ENCODE data around the gene RETSAT. TPM values are rescaled to one million over a fixed set of nuclear protein-coding genes. Genes with fewer than 3 reads are reported as not detected.
A peak's percentile ranks its signal among the peaks of the same experiment; 100 is the strongest.

RETSAT gene
- total and polyA plus RNA-seq, 2 of the 13 experiments (the other 11 are each of a cell fraction or from before 2014, with no cell fraction given), result 46.7 to 61.0 TPM

DNA sequence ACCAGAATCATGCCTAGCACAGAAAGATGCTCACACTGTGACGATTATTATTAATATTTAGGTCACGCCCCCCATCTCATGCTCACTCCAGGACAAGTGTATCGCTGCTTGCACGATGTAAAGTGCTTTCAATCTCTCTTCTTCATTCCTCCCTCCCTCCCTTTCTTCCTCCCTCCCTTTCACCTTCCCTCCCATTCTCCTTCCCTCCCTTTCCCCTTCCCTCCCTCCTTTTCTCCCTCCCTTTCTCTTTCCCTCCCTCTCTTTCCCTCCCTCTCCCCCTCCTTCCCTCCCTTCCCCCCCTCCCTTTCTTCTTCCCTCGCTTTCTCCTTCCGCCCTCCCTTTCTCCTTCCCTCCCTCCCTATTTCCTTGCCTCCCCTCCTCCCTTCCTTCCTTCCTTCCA is 46.1 kb downstream of the RETSAT start:
- H3K79me2 ChIP-seq (ENCODE audit: insufficient read depth, low read length), result no peaks in the 10 kb centered on the region
- POLR2A ChIA-PET, result interaction anchor here (1.0 to 3.0 kb wide), 9 partner anchors 11 to 362 kb away, joined by 3 to 33 read pairs (median 23); partner anchors contain the start of genes ELMOD3, MAT2A, RETSAT and RNF181
- no peaks in the 10 kb centered on the region for H4K20me1 ChIP-seq (ENCODE audit: insufficient read depth, low read length)
- ATAC-seq (no peak), DNase-seq (ENCODE audit: low spot score) (no peak), FAIRE-seq (no peak)
- in situ Hi-C loops (cut with HindIII; ENCODE audit: extremely low pct_ligation_motif_present, low pct_unique_long_range_greater_than_20kb) (no loop called here), intact Hi-C loops (cut with micrococcal nuclease; ENCODE audit: unreplicated experiment) (loop anchor here (2.0 to 10.0 kb wide), 2 partner anchors 17 to 383 kb away; no protein-coding TSS in a partner anchor)
- no peak overlapping the region for H3K27ac ChIP-seq (ENCODE audit: extremely low read length, insufficient read depth, low read length)
- CTCF ChIA-PET (ENCODE audit: low intra/inter-chr PET ratio, low total read pairs), result no interaction called here
- no peak overlapping the region for H2AFZ ChIP-seq (ENCODE audit: low read length)
- H3K4me2 ChIP-seq (ENCODE audit: low read depth, low read length), result peak overlapping the region; percentile 96
- H3K36me3 ChIP-seq (replicated peaks in 1 of 2; ENCODE audit: control insufficient read depth in 1 of 2, insufficient read depth in 2 of 2, low read length in 2 of 2), result no peaks in the 10 kb centered on the region
- peak overlapping the region in 2 of 3 experiments; percentile 37 to 70; a peak in 2 of 6 replicates for H3K4me3 ChIP-seq (replicated peaks in 1 of 3; ENCODE audit: insufficient read depth in 1 of 3, low read depth in 2 of 3, low read length in 3 of 3)
- H3K4me1 ChIP-seq (ENCODE audit: insufficient read depth, low read length), result peaks cover 82% of the 10 kb centered on the region
- WGBS (ENCODE audit: low lambda C conversion rate), result 83% methylated on average over 6 of the region's 6 CpGs
- no peaks in the 10 kb centered on the region for H3K27me3 ChIP-seq (ENCODE audit: control insufficient read depth in 1 of 2, insufficient read depth in 2 of 2, low read length in 2 of 2)
- no peaks in the 10 kb centered on the region for H3K9me3 ChIP-seq (ENCODE audit: low read length)
- 0 out of 2 replicates have a peak overlapping the region, but pooled peaks have one; percentile 76 for H3K9ac ChIP-seq (ENCODE audit: insufficient read depth, low read depth, low read length)
- no TSS peak for BruUV-seq (replicated peaks)
- TF ChIP-seq, protein P1, sequence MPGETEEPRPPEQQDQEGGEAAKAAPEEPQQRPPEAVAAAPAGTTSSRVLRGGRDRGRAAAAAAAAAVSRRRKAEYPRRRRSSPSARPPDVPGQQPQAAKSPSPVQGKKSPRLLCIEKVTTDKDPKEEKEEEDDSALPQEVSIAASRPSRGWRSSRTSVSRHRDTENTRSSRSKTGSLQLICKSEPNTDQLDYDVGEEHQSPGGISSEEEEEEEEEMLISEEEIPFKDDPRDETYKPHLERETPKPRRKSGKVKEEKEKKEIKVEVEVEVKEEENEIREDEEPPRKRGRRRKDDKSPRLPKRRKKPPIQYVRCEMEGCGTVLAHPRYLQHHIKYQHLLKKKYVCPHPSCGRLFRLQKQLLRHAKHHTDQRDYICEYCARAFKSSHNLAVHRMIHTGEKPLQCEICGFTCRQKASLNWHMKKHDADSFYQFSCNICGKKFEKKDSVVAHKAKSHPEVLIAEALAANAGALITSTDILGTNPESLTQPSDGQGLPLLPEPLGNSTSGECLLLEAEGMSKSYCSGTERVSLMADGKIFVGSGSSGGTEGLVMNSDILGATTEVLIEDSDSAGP (CRISPR knock-in tag; IDR thresholded peaks at IDR 0.05; ENCODE audit: borderline replicate concordance), result no peak
- TF ChIP-seq TBX3 (IDR thresholded peaks at IDR 0.05; ENCODE audit: borderline replicate concordance) (no peak), ZNF564 (CRISPR knock-in tag; IDR thresholded peaks at IDR 0.05) (no peak), ZSCAN31 (CRISPR knock-in tag; IDR thresholded peaks at IDR 0.05; ENCODE audit: low read depth) (no peak), SOX6 (IDR thresholded peaks at IDR 0.05) (no peak), SOX6 (CRISPR knock-in tag; IDR thresholded peaks at IDR 0.05) (no peak), ZNF616 (CRISPR knock-in tag; IDR thresholded peaks at IDR 0.05; ENCODE audit: low read depth) (no peak), ZNF546 (CRISPR knock-in tag; conservative IDR thresholded peaks at IDR 0.05) (no peak), CCDC6 (CRISPR knock-in tag; IDR thresholded peaks at IDR 0.05) (no peak), HNRNPK (IDR thresholded peaks at IDR 0.05; ENCODE audit: low read depth, low read length, poor library complexity, severe bottlenecking) (peak; percentile 97), ZSCAN9 (CRISPR knock-in tag; IDR thresholded peaks at IDR 0.05; ENCODE audit: borderline replicate concordance) (no peak), HNF4A (CRISPR knock-in tag; IDR thresholded peaks at IDR 0.05) (no peak), REPIN1 (CRISPR knock-in tag; IDR thresholded peaks at IDR 0.05; ENCODE audit: borderline replicate concordance, low read depth) (no peak), ZNF232 (CRISPR knock-in tag; IDR thresholded peaks at IDR 0.05; ENCODE audit: borderline replicate concordance) (no peak), ZNF253 (CRISPR knock-in tag; IDR thresholded peaks at IDR 0.05; ENCODE audit: borderline replicate concordance) (no peak)
- TF ChIP-seq, protein P2, sequence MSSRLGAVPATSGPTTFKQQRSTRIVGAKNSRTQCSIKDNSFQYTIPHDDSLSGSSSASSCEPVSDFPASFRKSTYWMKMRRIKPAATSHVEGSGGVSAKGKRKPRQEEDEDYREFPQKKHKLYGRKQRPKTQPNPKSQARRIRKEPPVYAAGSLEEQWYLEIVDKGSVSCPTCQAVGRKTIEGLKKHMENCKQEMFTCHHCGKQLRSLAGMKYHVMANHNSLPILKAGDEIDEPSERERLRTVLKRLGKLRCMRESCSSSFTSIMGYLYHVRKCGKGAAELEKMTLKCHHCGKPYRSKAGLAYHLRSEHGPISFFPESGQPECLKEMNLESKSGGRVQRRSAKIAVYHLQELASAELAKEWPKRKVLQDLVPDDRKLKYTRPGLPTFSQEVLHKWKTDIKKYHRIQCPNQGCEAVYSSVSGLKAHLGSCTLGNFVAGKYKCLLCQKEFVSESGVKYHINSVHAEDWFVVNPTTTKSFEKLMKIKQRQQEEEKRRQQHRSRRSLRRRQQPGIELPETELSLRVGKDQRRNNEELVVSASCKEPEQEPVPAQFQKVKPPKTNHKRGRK (CRISPR knock-in tag; IDR thresholded peaks at IDR 0.05), result 0 out of 2 replicates have a peak, but pooled peaks have one; percentile 42
- TF ChIP-seq, protein P3, sequence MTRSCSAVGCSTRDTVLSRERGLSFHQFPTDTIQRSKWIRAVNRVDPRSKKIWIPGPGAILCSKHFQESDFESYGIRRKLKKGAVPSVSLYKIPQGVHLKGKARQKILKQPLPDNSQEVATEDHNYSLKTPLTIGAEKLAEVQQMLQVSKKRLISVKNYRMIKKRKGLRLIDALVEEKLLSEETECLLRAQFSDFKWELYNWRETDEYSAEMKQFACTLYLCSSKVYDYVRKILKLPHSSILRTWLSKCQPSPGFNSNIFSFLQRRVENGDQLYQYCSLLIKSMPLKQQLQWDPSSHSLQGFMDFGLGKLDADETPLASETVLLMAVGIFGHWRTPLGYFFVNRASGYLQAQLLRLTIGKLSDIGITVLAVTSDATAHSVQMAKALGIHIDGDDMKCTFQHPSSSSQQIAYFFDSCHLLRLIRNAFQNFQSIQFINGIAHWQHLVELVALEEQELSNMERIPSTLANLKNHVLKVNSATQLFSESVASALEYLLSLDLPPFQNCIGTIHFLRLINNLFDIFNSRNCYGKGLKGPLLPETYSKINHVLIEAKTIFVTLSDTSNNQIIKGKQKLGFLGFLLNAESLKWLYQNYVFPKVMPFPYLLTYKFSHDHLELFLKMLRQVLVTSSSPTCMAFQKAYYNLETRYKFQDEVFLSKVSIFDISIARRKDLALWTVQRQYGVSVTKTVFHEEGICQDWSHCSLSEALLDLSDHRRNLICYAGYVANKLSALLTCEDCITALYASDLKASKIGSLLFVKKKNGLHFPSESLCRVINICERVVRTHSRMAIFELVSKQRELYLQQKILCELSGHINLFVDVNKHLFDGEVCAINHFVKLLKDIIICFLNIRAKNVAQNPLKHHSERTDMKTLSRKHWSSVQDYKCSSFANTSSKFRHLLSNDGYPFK (CRISPR knock-in tag; IDR thresholded peaks at IDR 0.05; ENCODE audit: borderline replicate concordance), result no peak
- TF ChIP-seq, protein P4, sequence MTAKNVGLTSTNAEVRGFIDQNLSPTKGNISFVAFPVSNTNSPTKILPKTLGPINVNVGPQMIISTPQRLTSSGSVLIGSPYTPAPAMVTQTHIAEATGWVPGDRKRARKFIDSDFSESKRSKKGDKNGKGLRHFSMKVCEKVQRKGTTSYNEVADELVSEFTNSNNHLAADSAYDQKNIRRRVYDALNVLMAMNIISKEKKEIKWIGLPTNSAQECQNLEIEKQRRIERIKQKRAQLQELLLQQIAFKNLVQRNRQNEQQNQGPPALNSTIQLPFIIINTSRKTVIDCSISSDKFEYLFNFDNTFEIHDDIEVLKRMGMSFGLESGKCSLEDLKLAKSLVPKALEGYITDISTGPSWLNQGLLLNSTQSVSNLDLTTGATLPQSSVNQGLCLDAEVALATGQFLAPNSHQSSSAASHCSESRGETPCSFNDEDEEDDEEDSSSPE (CRISPR knock-in tag; IDR thresholded peaks at IDR 0.05), result no peak

All from HepG2 (cell line).